GM19240 (cell line): ENCODE data around the gene TRIOBP.

Source experiments
- DNase-seq: peaks from one replicate; pipeline ENCODE4 v3.0.0; 2011; ENCODE audit warnings: low spot score; ENCODE audit not compliant: insufficient read length

Gene TRIOBP

DNA sequence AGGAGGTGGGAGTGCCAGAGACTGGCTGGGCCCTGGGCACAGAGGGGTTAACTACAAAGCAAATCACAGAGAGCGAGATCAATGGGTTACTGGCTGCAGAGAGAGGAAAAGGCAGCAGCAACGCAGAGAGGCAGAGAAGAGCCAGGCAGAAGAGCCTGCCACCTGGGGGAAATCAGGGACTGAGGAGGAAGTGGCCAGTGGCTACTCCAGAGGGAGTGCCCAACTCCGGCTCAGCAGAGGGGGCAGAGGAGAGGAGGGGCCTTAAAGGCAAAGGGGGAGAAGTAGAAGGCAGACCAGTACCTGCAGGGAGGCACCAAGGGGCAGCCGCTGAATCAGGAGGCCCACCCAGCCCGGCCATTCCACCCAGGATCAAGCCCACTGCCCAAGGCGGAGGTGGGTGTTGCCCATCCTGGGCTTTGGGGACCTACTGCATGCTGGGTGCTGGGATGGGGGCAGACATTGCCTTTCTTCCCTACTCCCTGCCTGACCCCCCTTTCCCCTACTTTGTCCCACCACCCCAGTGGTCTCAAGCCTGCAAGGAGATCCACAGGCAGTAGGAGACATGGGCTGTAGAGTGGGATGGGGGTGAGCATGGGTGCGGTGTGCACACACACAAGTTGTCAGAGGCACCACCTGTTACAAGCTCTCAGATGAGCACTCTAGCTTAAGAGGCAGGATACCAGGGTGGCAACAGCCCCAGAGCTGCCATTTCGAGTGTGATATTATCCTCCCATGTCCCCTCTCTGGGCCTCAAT lies 125.4 kb downstream of the TRIOBP start:
- DNase-seq: no peak

- DNase-seq: no peak
Measured at GRCh38 chr22:37823134-37823985, 126.5 kb downstream of the TRIOBP start, which contains the start of gene GALR3. Gene GALR3 (plus strand): TSS chr22:37823382. CDS start chr22:37823407, 25 bp downstream.

- DNase-seq: no peak
Measured at GRCh38 chr22:37824674-37825641, 128.1 kb downstream of the TRIOBP start.
